GM21576 (cell line): ENCODE measurements around the gene SYNPO.

Experiments
- ATAC-seq: cut with Tn5 transposase; IDR thresholded peaks from one replicate; pipeline ENCODE4 v1.9.1; 2021; ENCODE audit warnings: mild to moderate bottlenecking, moderate library complexity; ENCODE audit not compliant: unreplicated experiment

Gene SYNPO, protein sequence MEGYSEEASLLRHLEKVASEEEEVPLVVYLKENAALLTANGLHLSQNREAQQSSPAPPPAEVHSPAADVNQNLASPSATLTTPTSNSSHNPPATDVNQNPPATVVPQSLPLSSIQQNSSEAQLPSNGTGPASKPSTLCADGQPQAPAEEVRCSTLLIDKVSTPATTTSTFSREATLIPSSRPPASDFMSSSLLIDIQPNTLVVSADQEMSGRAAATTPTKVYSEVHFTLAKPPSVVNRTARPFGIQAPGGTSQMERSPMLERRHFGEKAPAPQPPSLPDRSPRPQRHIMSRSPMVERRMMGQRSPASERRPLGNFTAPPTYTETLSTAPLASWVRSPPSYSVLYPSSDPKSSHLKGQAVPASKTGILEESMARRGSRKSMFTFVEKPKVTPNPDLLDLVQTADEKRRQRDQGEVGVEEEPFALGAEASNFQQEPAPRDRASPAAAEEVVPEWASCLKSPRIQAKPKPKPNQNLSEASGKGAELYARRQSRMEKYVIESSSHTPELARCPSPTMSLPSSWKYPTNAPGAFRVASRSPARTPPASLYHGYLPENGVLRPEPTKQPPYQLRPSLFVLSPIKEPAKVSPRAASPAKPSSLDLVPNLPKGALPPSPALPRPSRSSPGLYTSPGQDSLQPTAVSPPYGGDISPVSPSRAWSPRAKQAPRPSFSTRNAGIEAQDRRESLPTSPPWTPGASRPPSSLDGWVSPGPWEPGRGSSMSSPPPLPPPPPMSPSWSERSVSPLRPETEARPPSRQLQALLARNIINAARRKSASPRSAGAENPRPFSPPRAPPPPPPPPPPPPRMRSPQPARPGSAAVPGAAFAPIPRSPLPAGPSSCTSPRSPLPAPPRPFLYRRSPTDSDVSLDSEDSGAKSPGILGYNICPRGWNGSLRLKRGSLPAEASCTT

DNA sequence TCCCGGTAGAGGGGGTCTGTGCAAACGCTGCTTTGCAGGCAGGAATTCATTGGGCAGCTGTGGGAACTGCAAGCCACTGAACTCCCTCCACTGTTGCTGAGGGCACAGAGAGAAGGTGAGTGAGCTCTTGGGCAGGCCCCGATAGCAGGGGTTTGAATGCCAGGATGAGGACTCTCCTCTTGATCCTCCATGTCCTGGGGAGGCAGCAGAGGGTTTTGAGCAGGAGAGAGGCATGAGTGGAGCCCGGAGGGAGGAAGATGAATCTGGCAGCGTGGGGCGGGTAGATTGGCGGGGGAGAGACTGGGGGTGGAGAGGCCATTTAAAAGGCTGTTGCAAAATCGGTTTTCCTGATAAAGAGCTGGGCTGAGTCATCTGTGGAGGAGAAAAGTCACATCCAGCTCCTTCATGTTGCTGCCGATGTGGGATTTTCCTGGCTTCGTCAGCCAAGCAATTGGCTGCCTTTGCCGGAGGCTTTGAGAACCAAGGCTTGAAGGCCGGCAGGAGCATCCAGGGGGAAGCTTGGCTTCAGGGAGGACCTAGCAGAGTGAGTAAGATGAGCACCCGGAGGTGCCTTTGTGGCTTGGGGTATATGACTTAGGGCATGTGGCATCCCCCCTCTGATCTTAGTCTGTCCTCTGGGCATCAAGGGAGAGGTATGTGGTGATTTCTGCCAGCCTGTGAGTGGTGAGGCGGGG lies at the start of gene SYNPO:
Gene SYNPO, plus strand, starts transcription at position 350 of the 695 bp plus-strand sequence. CDS start 7,616 bp downstream, outside the sequence.
- ATAC-seq = no peak

GRCh38 chr5:150590979-150591695 lies 49.3 kb upstream of the SYNPO start:
- no peak for ATAC-seq

DNA sequence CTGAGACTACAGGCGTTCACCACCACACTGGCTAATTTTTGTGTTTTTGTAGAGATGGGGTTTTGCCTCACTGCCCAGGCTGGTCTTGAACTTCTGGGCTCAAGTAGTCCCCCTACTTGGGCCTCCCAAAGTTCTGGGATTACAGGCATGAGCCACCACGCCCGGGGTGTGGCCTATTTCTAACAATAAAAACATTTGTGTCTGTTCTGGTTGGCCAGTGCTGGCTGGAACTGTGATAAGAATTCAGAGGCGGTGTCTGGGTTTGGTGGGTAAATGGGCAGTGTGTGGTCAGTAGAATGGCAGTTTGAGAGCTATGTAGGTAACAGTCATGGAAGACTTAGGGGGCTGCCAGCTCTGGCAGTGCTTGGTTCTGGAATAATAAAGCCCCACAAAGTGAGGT lies 46.9 kb upstream of the SYNPO start:
- no peak for ATAC-seq

GRCh38 chr5:150593996-150594395 lies 46.5 kb upstream of the SYNPO start:
- ATAC-seq = no peak

GRCh38 chr5:150595466-150596031 lies 44.9 kb upstream of the SYNPO start:
- ATAC-seq = no peak

DNA sequence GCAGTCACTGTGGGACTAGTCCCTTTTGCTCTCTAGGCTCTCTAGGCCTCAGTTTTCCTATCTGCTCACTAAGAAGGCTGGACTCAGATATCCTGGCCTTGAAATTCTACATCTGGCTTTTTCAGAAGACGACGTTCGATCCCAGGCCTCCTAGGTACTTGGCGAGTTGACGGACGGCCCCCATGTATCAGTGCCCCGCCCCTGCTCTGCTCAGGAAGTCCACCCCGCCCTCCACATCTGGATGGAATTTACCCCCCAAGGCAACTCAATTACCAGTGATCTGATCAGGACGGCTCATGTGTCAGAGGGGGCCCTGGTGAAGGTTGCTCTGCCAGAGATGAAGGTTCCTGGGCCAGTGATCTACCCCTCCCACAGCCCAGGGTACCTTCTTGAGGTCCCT lies 44.1 kb upstream of the SYNPO start:
- no peak for ATAC-seq

DNA sequence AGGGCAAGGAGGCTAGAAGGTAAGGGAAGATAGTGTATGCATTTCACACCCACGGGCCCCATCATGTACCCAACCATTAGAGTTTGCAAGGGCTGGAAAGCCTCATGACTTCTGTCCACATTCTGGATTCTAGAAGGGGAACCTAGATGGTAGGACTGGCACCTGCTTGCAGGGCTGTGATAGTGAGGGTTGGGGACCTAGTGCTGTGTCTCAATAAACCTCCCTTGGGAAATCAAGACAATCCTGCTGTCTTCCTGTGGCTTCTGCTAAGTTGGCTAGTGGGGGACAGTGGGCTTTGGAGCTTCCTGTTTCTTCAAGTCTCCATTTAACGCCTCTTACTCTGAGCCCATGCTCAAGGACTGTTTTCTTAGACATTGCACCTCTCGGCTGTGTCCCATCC lies 43.6 kb upstream of the SYNPO start:
- no peak for ATAC-seq

- ATAC-seq = no peak
Measured at GRCh38 chr5:150598006-150598405, 42.5 kb upstream of the SYNPO start.

DNA sequence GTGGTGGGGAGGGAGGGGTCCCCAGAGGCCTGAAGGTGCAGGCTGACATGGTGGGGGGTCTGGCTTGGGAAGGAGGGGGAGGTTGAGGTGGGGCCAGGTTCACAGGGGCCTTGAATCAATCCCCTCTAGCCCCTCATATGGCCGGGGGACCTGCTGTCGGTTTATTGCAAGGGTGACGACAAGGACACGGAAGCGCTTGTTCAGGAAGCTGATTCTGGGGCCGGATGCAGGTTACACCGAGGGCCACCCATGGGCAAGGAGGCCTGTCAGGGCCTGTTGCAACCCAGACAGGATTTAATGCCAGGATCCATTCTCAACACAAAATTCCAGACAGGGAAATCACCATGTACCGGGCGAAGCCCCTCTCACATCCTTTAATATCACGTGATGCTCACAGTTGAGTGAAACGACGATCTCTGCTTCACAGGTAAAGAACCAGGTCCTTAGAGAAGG lies 41.6 kb upstream of the SYNPO start:
- no peak for ATAC-seq

DNA sequence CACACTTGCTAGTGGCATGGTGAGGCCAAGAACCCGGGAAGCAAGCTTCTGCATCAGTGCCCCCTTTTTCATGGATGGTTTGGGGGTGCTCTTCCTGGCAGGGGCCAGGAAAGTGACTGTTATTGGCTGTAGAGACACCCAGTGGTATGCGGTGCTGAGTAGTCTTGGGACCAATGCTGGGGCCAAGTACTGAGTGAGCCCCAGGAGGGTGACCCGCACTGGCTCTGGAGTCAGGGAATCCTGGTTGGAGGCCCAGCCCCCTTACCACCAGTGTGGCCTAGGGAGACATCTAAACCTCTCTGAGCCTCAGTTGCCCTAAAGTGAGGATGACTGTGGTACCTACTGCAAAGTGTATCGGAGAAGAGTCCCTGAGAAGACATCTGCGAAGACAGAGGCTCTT lies 41.2 kb upstream of the SYNPO start:
- ATAC-seq = no peak

DNA sequence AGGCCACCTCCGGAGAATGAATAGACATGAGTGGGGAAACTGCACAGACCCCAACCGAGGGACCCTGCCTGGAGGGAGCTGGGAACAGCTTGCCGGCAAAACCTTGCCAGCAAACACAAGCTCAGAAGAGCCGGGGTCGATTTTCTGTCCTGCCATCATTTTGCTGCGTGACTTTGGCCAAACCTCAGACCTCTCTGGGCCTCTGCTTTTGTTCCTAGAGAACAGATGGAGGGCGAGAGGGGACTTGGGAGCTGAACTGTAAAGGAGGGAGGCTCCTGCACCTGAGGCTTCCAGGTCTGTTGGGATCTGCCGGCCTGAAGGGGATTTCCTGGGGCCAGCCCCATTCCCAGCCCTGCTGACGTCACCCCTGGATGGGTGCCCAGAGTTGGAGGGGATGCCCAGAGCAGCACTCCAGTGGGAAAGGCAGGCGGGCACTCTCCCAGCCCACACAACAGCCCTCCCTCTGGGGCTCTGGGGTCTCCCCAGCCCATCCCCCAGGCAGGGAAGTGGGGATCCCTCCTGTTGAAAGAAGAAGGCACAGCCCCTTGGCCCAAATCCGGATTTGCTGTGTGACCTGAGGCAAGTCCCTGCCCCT lies 40.4 kb upstream of the SYNPO start:
- ATAC-seq = no peak

GRCh38 chr5:150600616-150601490 lies 39.6 kb upstream of the SYNPO start:
- ATAC-seq = no peak

DNA sequence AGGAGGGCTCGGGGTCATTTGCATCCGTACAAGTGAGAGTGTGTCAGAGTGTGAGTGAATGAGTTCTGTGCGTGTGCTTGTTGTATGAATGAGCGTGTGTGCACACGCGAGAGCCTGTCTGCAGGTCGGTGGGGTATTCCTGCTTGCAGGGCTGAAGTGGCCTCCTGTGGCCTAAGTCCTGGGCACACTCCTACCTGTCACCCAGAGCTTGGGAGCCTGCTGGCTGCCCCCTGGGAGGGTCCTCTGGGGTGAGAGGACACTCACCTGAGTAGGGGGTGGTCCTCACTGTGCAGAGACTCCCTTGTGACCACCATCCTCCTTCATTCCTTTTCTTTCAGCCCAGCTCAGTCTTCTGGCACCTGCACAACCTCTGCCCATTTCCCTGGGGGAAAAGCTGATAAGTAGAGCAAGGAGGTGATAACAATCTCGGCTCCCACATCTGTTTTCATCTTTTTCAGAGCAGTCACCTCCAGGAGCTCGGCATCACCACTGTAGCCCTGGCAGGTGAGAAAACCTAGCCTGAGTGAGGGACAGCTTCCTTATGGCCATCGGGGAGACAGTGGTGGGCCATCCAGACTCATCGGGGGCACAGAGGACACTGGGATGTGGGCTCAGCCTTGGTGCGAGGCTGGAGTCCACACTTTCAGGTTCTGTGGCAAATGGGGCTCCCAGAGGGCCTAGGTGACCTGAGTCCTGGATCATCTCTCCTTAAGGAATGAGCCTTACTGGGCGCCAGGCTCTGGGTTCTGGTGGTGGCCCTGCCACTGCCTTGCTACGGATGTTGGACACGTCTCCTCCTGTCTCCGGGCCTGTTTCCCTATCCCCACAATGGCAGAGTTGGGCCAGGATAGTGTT lies 38.7 kb upstream of the SYNPO start:
- ATAC-seq = no peak

DNA sequence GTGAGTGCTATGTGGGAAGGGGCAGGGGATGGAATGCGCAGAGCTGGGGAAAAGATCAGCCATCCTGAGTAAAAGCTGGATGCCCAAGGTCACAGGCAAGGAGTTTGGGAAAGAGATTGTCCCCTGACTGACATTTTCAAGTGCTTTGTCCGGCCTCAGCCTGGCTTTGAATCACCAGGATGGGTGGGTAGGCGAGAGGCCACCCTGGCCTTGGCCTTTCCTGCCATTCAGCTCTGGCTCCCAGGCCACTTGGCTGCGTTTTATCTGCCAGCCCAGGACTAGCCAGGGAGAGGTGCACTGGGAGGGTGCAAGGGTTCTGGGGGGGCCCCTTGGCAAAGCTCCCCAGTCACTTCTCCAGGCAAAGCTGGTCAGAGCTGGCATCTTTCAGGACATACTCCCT lies 37.4 kb upstream of the SYNPO start:
- no peak for ATAC-seq

- no peak for ATAC-seq
Measured at GRCh38 chr5:150603491-150603890, 37.0 kb upstream of the SYNPO start.

GRCh38 chr5:150604010-150604409 lies 36.5 kb upstream of the SYNPO start:
- no peak for ATAC-seq

DNA sequence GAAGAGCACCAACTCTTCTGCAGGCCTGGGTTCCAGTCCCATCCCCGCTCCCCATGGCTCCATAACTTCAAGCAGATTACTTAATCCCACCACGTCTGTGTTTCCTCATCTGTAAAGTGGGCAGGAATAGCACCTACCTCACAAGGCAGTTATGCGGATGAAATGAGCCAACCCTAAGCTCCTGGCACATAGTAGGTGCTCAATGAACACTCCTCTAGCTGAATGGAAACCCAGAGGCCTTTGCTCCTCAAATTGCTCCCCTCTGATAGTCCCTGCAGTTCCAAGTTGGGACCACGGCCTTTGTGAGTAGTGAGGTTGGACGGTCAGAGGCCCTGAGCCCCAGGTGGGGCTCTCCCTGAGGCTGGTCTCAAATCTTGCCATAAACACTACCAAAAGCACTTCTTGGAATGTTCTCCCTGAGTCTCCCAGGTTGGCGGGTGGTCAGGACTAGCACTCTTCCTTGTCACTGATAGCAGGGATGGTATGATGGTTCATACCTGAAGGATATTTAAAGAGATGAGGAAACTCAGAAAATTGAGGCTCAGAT lies 35.5 kb upstream of the SYNPO start:
- ATAC-seq = no peak

DNA sequence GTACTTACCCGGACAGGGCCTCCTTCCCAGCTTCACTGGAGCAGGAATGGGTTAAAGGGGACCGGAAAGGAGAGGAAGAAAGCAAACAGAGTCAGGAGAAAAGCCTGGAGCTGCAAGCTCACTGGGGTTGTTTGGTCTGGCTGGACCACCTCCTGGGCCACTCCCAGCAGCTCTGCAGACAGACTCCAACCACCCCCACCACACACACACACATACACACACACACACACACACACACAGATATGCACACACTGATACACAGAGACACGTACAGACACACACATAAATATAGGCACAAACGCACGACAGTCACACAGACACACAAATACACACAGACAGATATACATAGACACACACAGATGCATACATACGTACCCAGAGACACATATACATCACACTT lies 34.9 kb upstream of the SYNPO start:
- ATAC-seq = no peak
